GM19397 (cell line): ENCODE measurements around the gene RAPGEF3.

Experiments
- ATAC-seq: cut with Tn5 transposase; IDR thresholded peaks from one replicate; pipeline ENCODE4 v1.9.1; 2021; ENCODE audit warnings: mild to moderate bottlenecking, moderate library complexity; ENCODE audit not compliant: unreplicated experiment

Gene RAPGEF3

DNA sequence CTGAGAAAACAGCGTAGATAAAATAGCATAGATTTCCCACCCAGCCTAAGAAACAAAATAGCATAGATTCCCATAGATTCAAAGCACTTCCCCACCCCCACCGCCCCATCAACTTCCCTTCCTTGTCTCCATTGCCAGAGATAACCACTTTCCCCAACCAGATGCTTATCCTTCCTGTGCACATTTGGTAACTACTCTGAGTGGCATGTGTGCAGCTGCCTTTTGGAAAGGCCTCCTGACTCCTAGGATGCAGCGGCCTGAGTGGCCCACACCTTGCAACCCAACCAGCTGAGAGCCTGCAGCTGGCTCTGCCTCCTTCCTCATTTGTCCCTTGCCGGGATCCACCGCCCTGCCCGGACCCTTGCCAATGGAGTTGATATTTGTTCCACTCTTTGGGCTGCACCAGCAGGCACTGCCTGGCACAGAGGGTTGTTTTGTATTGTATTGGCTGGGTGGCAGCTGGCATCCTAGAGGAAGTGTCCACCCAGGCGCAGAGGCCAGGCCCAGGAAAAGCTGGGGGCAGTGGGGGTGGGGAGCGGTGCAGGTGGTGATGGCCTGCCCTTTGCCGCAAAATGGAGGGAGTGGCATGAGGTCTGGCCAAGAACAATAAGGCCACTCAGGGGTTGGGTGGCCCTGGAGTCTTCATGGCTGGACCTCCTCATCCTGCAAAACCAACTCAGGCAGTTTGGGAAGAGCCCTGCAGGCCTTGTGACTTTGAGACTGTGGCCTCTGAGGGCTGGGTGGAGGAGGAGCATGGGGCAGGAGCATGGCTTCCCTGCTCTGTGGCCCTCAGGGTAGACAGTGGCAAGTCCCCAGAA lies 19.3 kb upstream of the RAPGEF3 start:
- no peak for ATAC-seq

DNA sequence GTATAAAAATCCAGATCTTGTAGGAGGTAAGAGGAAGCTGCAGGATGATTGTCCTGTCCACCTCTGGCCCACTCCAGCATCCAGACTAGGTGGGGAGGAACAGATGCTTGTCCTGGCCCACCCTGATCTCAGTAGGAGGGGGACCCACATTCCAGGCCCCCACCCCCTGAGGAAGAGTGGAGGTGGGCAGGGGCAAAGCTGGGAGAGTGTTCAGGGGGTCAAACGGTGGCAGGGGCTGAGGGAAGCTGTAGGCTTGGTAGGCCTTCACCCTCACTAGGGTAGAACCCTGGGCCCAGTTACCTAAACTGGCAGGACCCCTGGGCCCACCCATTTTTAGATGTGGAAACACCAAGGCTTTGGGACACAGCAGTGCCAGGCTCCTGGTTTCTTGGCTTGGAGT lies 18.5 kb upstream of the RAPGEF3 start:
- no peak for ATAC-seq

DNA sequence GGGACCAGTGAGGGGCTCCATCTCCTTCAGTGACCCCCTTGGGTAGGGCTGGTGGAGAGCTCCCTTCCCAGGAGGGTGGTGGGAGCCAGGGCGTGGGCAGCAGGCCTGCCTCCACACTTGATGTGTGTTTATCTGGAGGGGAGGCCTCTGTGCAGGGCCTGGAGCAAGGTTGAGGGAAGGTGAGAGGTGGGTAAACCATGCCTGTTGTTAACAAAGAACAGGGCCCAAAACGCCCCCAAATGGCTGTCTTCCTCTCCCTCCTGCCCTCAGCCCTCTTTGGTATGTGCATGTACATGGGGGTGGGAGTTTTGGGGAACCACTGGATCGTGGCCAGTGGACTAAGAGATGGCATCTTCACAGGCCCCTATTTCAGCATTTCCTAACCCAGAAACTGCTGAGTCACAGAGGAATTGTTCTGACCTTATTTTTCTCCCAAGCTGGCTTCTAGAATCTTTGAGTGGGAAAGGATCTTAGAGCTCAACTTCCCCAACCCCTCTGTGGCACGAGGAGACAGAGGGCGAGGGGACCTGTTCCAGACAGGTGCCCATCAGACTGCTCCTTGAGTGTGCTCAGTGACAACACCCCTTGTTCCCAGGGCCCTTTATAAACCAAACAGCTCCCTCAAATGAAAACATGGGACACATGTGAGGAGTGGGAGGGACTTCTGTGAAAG lies 17.9 kb upstream of the RAPGEF3 start:
- no peak for ATAC-seq

DNA sequence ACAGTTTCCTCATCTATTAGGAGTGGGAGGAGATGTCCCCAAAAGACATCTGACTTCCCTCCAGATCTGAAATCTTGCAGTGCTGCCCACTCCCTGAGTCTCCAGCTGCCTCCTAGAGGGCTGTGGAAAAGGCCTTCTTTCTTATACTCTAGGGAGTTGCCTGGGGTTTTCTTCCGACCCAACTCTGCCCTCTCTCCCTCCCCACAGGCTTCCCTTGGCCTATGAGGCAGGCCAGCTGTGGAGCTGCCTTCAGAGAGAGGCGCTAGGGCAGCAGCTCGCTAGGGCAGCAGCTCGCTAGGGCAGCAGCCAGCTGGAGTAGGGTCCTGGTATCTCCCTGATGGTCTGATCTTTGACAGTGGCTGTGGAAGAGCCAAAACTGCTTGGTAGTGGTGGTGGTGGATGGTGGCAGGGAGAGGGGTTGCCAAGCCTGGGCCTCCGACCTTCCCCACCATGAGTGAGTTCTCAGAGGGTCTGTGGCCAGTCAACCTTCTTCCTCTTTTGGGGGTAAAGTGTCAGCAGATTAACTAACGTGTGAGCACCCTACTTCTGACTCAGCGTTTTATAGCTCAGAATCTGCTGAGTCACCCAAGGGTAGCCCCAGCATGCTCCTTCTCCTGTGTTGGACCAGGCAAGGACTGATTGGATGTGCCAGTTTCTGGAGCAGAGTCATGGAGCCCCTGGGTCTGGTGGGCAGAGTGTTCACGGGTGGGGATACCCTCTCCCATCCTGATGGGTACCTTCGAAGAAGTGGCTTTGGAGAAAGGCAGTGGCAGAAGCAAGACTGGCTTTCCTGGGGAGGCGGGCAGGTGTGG lies 16.6 kb upstream of the RAPGEF3 start:
- no peak for ATAC-seq

- ATAC-seq: no peak
These were observed 16.0 kb upstream of the RAPGEF3 start for GRCh38 chr12:47774663-47775062.

- ATAC-seq: no peak
These were observed 15.3 kb upstream of the RAPGEF3 start for GRCh38 chr12:47773858-47774580.

DNA sequence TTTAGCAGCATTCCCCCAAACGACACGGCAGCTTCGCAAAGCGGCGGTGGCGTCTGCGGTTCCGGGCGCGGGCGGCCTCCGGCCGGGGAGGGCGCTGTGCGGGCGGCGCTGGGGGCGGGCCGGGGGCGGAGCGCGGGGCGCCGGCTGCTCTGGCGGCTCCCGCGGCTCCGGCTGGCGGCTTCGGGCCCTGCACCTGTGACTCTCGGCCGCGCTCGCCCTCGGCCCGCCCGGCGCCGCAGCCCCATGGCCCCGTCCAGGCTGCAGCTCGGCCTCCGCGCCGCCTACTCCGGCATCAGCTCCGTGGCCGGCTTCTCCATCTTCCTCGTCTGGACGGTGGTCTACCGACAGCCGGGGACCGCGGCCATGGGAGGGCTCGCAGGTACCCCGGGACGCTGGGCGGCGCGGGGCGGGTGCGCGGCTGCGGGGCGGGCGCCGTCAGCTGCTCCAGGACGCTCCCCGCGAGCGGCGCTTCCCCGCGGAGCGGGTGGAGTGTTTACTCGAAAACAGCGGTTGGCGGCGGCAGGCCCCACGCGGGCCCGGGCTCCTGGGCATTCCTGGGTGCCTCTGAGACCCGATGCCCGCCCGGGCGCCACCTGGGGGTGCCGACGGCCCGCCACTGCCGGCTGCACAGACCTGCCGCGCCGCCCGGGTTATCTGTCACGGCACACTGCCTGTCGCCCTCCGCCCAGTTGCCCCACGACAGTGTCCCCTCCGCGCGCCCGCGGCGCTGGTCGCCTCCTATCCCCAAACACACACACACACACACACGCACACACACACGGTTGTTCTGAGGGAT lies 14.6 kb upstream of the RAPGEF3 start, which contains the start of gene SLC48A1:
Gene SLC48A1, plus strand, starts transcription at position 177 of the 796 bp plus-strand sequence. Its CDS starts 67 bp downstream, at position 244.
- ATAC-seq: peak; percentile 89

GRCh38 chr12:47772738-47773061 lies 14.0 kb upstream of the RAPGEF3 start:
- ATAC-seq: no peak

DNA sequence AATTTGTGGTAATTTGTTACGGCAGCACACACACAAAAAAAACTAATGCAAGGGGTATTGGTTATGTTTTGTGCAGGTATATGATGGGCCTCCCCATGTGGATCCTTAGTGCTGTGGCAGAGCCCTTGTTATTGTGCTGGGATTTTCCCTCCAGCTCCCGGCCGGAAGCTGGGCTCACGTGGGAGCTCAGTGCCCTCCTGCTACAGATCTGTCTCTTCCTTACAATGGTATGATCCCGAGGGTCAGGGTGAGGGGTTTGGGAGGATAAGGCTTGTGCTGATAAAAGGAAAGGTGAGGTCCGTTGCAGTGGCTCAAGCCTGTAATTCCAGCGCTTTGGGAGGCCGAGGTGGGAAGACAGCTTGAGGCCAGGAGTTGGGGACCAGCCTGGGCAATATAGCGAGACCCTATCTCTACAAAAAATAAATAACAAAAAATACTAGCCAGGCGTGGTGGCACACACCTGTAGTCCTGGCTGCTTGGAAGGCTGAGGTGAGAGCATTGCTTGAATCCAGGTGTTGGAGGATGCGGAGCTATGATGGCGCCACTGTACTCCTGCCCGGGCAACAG lies 13.5 kb upstream of the RAPGEF3 start:
- ATAC-seq: no peak

DNA sequence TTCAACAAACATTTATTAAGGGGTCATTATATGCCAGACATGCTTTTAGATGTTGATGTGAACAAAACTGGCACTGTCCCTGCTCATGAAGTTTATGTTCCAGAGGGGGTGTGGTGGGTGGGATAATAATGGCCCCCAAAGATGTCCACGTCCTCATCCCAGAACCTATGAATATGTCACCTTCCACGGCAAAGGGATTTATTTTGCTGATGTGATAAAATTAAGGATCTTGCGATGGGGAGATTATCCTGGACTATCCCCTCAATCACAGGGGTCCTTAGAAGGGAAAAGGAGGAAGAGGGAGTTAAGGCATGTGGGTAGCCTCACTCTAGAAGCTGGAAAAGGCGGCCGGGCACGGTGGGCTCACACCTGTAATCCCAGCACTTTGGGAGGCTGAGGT lies 12.6 kb upstream of the RAPGEF3 start:
- ATAC-seq: no peak

DNA sequence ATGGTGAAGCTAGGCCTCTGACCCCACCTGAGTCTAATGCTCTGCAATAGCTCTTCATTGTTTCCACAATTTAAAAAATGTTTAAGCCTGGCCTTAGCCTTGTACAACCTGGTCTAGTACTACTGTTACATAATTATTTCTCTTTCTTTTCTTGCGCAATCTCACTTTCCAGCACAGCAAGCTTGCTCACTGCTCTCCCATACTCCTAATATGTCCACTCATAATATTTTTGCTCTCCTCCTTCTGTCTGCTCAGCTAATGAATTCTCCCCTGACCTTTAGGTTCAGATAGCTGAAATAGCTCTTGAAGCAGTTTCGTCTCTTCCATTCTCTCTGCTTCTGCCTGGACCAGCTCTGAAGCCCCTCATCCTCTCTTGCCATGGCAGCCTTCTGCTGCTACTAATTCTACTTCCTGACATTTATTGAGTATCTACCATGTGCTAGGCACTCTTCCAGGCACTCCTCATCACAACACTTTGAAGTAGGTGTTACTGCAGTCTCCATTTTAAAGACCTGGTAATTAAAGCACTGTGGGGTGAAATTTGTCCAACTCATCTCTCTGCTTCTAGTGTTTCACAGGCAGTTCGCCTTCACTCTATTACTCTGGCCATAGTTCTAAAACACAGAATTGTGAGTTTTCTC lies 11.5 kb upstream of the RAPGEF3 start:
- ATAC-seq: no peak

GRCh38 chr12:47769234-47770085 lies 10.8 kb upstream of the RAPGEF3 start:
- no peak for ATAC-seq

GRCh38 chr12:47768323-47768811 lies 9.7 kb upstream of the RAPGEF3 start:
- ATAC-seq: no peak

DNA sequence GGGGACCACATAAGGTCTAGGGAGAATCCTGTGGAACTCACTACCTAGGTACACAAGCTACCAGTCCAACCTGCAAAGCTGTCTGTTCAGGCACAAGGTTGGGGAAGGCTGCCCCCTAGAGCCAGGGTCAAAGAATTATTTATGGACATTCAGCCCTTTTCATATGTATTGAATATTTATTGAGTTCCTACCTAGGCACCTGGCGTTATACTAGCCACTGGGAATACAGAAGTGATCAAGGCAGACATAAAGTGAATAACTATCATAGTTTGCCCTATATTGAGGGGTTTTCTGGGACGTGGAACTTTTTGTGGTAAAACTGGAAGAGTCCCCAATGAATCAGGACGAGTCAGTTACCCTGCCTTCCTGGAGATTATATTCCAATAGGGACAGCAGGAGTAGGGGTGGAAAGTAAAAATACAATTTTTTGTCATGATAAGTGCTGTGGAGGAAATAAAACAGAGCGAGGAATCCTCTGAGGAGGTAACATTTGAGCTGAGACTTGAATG lies 8.6 kb upstream of the RAPGEF3 start:
- ATAC-seq: no peak

GRCh38 chr12:47766502-47767215 lies 8.0 kb upstream of the RAPGEF3 start:
- no peak for ATAC-seq

DNA sequence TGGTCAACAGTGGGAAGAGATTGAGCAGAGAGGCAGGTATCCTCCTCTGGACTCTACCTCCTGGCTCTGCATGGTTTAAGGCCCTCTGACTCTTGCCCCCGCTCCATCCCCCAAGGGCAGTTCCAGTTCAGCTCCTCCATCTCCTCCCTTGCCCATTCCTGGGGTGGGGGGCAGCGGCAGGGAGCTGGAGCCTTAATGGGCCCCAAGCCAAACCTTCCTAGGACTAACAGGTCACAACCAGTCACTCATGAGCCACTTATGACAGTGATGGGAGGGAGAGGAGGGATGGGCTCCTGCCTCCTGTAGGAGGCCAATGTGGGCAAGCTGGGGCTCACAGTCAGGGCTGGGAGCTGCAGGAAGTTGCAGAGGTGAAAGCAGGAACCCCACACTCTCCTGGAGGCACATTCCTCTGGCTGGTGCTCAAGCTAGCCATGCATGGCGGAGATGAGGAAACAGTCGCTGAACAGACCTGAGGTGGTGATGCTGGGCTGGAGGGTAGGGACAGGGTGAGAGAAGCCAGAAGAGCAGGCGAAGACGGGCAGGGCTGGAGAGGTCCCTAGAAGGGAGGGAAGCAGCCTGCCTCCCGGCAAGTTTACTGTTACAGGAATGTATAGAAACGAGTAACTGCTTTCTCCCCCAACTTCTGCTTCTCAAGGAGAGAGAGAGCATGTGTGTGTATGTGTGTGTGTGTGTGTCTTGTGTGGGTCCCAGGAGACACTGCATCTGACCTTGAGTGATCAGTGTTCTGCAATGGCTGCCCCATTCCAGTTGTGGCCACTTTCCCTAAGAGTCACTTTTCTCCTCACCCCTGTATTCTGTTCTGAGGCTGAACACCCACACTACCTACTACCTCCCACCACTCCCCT lies 5.0 kb upstream of the RAPGEF3 start:
- ATAC-seq: no peak
